ENCODE measurements around the gene THEMIS2.
"Not testable (repeated sequence)": the region's sequence is repeated elsewhere in the genome, so short reads cannot be mapped to it uniquely, and the experiment has no call there.

Gene THEMIS2

DNA sequence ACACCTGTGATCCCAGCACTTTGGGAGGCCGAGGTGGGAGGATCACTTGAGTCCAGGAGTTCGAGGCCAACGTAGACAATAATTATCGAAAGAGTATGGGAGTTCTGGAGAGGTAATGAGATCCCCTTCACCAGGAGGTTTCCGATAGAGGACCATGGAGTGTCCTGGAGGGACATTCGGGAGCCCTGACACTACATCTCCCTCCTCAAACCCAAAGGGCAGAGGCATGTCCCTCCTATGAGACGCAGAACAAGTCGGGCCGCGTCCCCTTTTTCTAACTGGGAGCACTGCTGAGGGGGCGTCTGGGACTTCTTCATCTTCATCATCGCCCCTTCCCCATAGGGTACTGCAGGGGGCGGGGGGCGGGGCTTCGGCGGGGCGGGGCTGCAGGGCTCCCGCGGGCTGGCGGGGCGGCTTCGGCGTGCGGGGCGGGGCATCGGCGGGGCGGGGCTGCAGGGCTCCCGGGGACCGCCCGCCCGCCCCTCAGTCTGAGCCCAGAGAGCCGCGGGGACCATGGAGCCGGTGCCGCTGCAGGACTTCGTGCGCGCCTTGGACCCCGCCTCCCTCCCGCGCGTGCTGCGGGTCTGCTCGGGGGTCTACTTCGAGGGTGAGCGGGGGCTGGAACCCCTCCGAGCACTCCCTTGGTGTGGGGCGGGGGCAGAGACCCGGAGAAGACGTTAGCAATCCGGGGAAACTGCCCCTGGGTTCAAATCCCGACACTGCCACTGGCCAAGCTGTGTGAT is at the start of gene THEMIS2:
Gene THEMIS2, plus strand, starts transcription at position 486 of the 743 bp plus-strand sequence. Its CDS starts 28 bp downstream, at position 514.
- Histone ChIP-seq H3K4me1 (ENCODE audit: control insufficient read depth, insufficient read depth, low read length) (no peaks in the 10 kb centered on the region), H3K27ac (ENCODE audit: low read depth, low read length) (no peak within 1 kb of the TSS)

GRCh38 chr1:27823784-27824183 is 48.6 kb upstream of the THEMIS2 start:
- no peak overlapping the region for H3K4me3 ChIP-seq (ENCODE audit: low read depth, low read length)
- H3K36me3 ChIP-seq (ENCODE audit: control insufficient read depth, insufficient read depth, low read length), result peaks cover 5% of the 10 kb centered on the region
- H3K4me1 ChIP-seq (ENCODE audit: control insufficient read depth, insufficient read depth, low read length), result no peaks in the 10 kb centered on the region
- no peak overlapping the region for H3K9ac ChIP-seq (ENCODE audit: low read length)
- no peaks in the 10 kb centered on the region for H3K27me3 ChIP-seq (ENCODE audit: control insufficient read depth, insufficient read depth, low read length)
- H3K9me3 ChIP-seq (ENCODE audit: control insufficient read depth, insufficient read depth, low read depth, low read length), result no peaks in the 10 kb centered on the region
- no peak overlapping the region for H3K27ac ChIP-seq (ENCODE audit: low read depth, low read length)

More for the DNA sequence above, at the start of gene THEMIS2:
- Histone ChIP-seq H3K4me3 (ENCODE audit: low read depth, low read length) (peak within 1 kb of the TSS; percentile 75), H3K36me3 (ENCODE audit: control insufficient read depth, insufficient read depth, low read length) (peaks cover 9% of the 10 kb centered on the region; the same call in 1 of the 2 replicates), H3K27me3 (ENCODE audit: control insufficient read depth, insufficient read depth, low read length) (no peaks in the 10 kb centered on the region; the same call in 1 of the 2 replicates), H3K9me3 (ENCODE audit: control insufficient read depth, insufficient read depth, low read depth, low read length) (no peaks in the 10 kb centered on the region), H3K9ac (ENCODE audit: low read length) (peak within 1 kb of the TSS; percentile 47)

GRCh38 chr1:27824411-27824810 is 47.9 kb upstream of the THEMIS2 start:
- H3K27me3 ChIP-seq (ENCODE audit: control insufficient read depth, insufficient read depth, low read length), result no peaks in the 10 kb centered on the region
- H3K4me1 ChIP-seq (ENCODE audit: control insufficient read depth, insufficient read depth, low read length), result no peaks in the 10 kb centered on the region
- H3K4me3 ChIP-seq (ENCODE audit: low read depth, low read length), result no peak overlapping the region
- no peak overlapping the region for H3K27ac ChIP-seq (ENCODE audit: low read depth, low read length)
- H3K9ac ChIP-seq (ENCODE audit: low read length), result no peak overlapping the region
- peaks cover 4% of the 10 kb centered on the region for H3K36me3 ChIP-seq (ENCODE audit: control insufficient read depth, insufficient read depth, low read length)
- no peaks in the 10 kb centered on the region for H3K9me3 ChIP-seq (ENCODE audit: control insufficient read depth, insufficient read depth, low read depth, low read length)

DNA sequence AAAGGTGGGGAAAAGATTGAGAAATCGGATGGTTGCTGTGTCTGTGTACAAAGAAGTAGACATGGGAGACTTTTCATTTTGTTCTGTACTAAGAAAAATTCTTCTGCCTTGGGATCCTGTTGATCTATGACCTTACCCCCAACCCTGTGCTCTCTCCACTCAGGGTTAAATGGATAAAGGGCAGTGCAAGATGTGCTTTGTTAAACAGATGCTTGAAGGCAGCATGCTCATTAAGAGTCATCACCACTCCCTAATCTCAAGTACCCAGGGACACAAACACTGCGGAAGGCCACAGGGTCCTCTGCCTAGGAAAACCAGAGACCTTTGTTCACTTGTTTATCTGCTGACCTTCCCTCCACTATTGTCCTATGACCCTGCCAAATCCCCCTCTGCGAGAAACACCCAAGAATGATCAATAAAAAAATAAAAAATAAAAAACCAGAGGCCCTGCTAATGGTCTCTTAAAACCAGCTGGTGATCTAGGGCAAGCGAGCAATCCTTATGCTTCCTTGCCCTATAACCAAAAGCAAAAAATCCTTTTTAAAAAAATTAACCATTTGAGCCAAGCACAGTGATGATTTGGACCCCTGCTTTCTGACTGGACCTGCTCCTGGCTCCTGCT is 42.9 kb upstream of the THEMIS2 start:
- Histone ChIP-seq H3K9ac (ENCODE audit: low read length) (peak overlapping the region; percentile 96), H3K27ac (ENCODE audit: low read depth, low read length) (peak overlapping the region; percentile 67; the same call in 1 of the 2 replicates), H3K4me1 (ENCODE audit: control insufficient read depth, insufficient read depth, low read length) (peaks cover 12% of the 10 kb centered on the region), H3K36me3 (ENCODE audit: control insufficient read depth, insufficient read depth, low read length) (peaks cover 19% of the 10 kb centered on the region)
- H3K4me3 ChIP-seq (ENCODE audit: low read depth, low read length); H3K9me3 ChIP-seq (ENCODE audit: control insufficient read depth, insufficient read depth, low read depth, low read length); H3K27me3 ChIP-seq (ENCODE audit: control insufficient read depth, insufficient read depth, low read length): not testable (repeated sequence)

DNA sequence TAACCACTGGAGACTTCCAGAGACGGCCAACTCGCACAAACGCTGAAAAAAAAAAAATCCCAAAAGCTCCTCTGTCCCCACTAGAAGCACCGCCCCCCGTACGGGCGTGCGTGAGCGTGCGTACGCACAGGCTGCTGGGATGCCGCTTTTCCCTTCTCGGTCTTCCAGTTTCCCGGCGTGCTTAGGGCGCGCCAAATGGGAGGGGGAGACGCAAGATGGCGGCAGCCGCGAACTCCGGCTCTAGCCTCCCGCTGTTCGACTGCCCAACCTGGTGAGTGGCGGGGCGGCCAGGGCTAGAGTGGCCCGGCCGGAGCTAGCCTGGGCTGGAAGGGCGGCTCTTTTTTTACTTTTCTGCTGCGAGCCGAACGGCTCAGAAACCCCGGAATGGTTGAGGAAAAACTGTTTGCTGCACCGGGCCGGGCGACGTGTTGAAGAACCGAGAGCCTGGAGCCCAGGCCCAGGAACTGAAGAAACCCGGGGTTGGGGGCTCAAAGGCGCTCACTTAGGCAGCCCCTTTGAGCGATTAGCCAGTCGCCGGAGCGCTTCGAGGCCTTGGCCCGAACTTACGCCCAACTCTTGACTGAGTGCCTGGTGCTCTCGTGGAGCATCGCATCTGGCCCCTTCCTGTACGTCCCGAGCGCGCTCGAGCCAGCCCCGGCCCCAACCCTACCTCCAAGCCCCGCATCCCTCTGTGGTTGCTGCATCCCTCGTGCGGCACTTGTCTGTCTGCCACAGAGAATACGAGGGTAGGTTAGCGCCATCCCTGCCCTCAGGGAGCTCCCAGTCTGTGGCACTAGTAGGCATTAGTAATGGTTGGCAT is 41.5 kb upstream of the THEMIS2 start, which contains the start of gene PPP1R8:
Gene PPP1R8, plus strand, starts transcription at position 162 of the 820 bp plus-strand sequence. Its CDS starts 54 bp downstream, at position 216.
- peaks cover 12% of the 10 kb centered on the region for H3K4me1 ChIP-seq (ENCODE audit: control insufficient read depth, insufficient read depth, low read length)

DNA sequence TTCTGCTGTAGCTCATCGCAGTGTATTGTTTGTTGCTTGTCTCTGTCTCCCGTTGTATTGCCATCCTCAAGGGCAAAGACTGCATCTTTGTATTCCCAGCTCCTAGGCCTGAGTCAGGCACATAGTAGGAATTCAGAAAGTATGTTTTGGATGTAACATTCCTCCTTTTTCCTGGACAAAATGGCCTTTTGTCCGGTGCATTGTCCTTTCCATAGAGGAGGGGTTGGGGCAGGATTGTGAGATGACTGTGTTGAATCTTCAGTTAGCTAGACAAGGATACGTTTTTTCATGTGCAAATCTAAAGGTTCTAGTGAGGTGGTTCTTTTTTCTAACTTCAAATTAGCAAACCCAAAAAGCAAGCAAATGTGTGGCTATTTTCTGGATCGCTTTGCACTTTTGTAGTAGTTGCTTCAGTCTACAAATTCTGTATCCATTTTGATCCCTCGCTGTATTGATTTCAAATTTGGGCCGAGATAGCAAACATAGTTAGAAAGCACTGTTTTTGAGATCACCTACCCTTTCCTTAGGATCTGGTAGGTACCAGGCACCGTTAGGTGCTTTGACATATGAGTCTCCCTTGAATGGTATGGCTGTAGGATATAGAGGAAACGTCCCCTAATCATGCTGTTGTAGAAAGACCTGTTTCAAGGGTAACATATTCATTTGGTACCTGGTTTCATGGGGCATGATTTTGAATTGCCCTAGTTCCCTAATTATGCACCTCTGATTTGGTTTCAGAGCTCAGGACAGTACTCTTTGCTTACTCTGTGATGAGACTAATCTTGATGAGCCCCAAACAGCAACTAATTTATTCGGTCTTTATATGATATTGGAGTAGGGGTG is 40.6 kb upstream of the THEMIS2 start:
- Histone ChIP-seq H3K4me3 (ENCODE audit: low read depth, low read length) (peak overlapping the region; percentile 85), H3K27me3 (ENCODE audit: control insufficient read depth, insufficient read depth, low read length) (no peaks in the 10 kb centered on the region), H3K36me3 (ENCODE audit: control insufficient read depth, insufficient read depth, low read length) (peaks cover 35% of the 10 kb centered on the region), H3K9ac (ENCODE audit: low read length) (peak overlapping the region; percentile 96), H3K9me3 (ENCODE audit: control insufficient read depth, insufficient read depth, low read depth, low read length) (no peaks in the 10 kb centered on the region), H3K4me1 (ENCODE audit: control insufficient read depth, insufficient read depth, low read length) (peaks cover 12% of the 10 kb centered on the region), H3K27ac (ENCODE audit: low read depth, low read length) (peak overlapping the region; percentile 97; the same call in 1 of the 2 replicates)

More for the DNA sequence above, 41.5 kb upstream of the THEMIS2 start, which contains the start of gene PPP1R8:
- Histone ChIP-seq H3K36me3 (ENCODE audit: control insufficient read depth, insufficient read depth, low read length) (peaks cover 30% of the 10 kb centered on the region), H3K9me3 (ENCODE audit: control insufficient read depth, insufficient read depth, low read depth, low read length) (no peaks in the 10 kb centered on the region), H3K9ac (ENCODE audit: low read length) (peak within 1 kb of the TSS; percentile 96), H3K27me3 (ENCODE audit: control insufficient read depth, insufficient read depth, low read length) (no peaks in the 10 kb centered on the region), H3K4me3 (ENCODE audit: low read depth, low read length) (peak within 1 kb of the TSS; percentile 85), H3K27ac (ENCODE audit: low read depth, low read length) (peak within 1 kb of the TSS; percentile 97)

DNA sequence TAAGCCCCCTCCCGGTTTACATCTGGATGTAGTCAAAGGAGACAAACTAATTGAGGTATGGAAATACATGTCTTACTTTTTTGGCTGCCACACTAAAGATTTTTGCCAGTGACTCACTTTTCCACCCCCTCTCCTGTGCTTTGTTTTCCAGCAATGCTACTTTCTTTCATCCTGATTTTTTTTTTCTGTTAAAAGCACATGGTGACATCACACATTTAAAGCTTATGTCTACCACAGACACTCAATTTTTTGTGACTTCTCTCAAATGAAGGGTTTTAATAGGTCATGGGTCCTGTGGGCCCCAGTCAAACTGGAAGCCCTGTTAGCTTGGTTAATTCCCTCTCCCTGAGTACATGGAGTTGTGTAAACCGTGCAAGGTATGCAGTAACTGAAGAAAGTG is 39.6 kb upstream of the THEMIS2 start:
- Histone ChIP-seq H3K9me3 (ENCODE audit: control insufficient read depth, insufficient read depth, low read depth, low read length) (no peaks in the 10 kb centered on the region), H3K9ac (ENCODE audit: low read length) (peak overlapping the region; percentile 10), H3K4me1 (ENCODE audit: control insufficient read depth, insufficient read depth, low read length) (peaks cover 12% of the 10 kb centered on the region), H3K27me3 (ENCODE audit: control insufficient read depth, insufficient read depth, low read length) (no peaks in the 10 kb centered on the region), H3K36me3 (ENCODE audit: control insufficient read depth, insufficient read depth, low read length) (peaks cover 37% of the 10 kb centered on the region), H3K27ac (ENCODE audit: low read depth, low read length) (no peak overlapping the region), H3K4me3 (ENCODE audit: low read depth, low read length) (no peak overlapping the region)

DNA sequence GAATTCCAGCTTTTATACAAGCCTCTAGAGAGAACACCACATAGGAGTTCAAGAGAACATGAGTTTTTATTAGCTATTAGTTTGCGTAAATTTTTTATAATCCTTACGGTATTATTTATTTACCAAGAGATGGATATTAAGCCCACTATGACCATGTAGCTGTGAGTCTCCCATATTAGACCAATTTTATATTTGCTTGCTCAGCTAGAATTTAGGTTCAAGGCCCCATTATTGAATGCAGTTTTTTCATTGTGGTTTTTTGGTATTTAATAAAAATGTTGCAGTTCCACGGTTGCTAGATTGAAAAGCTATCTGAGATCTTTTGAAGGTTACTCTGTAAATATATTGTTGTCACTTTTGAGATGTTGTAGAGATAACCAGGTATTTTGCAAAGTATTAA is 38.9 kb upstream of the THEMIS2 start:
- Histone ChIP-seq H3K4me1 (ENCODE audit: control insufficient read depth, insufficient read depth, low read length) (peaks cover 12% of the 10 kb centered on the region), H3K9me3 (ENCODE audit: control insufficient read depth, insufficient read depth, low read depth, low read length) (no peaks in the 10 kb centered on the region), H3K4me3 (ENCODE audit: low read depth, low read length) (no peak overlapping the region), H3K27me3 (ENCODE audit: control insufficient read depth, insufficient read depth, low read length) (no peaks in the 10 kb centered on the region), H3K9ac (ENCODE audit: low read length) (no peak overlapping the region), H3K27ac (ENCODE audit: low read depth, low read length) (no peak overlapping the region), H3K36me3 (ENCODE audit: control insufficient read depth, insufficient read depth, low read length) (peaks cover 41% of the 10 kb centered on the region)

DNA sequence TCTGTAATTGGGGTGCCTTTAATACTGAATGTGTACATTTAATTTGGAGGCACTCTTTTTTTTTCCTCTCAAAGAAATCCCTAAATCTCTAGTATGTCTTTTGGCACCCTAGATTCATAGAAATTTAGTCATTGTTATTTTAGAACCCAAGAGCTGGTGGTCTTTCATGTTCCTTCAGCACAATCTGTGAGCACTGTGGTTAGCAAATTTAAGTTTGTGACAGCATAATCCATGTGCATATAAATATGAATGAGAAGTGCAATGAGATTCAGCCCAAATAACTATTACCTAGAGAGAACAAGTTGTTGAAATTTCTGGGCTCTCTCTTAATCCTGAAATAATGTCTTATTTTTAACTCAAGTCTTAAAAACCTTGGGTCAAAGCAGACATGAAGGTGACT is 37.3 kb upstream of the THEMIS2 start:
- no peaks in the 10 kb centered on the region for H3K27me3 ChIP-seq (ENCODE audit: control insufficient read depth, insufficient read depth, low read length)
- H3K9ac ChIP-seq (ENCODE audit: low read length), result no peak overlapping the region
- H3K4me1 ChIP-seq (ENCODE audit: control insufficient read depth, insufficient read depth, low read length), result peaks cover 12% of the 10 kb centered on the region
- H3K9me3 ChIP-seq (ENCODE audit: control insufficient read depth, insufficient read depth, low read depth, low read length), result no peaks in the 10 kb centered on the region
- H3K4me3 ChIP-seq (ENCODE audit: low read depth, low read length), result no peak overlapping the region
- H3K27ac ChIP-seq (ENCODE audit: low read depth, low read length), result no peak overlapping the region
- H3K36me3 ChIP-seq (ENCODE audit: control insufficient read depth, insufficient read depth, low read length), result peaks cover 56% of the 10 kb centered on the region

GRCh38 chr1:27835501-27835900 is 36.8 kb upstream of the THEMIS2 start:
- H3K9me3 ChIP-seq (ENCODE audit: control insufficient read depth, insufficient read depth, low read depth, low read length), result no peaks in the 10 kb centered on the region
- no peak overlapping the region for H3K27ac ChIP-seq (ENCODE audit: low read depth, low read length)
- H3K9ac ChIP-seq (ENCODE audit: low read length), result no peak overlapping the region
- peaks cover 61% of the 10 kb centered on the region for H3K36me3 ChIP-seq (ENCODE audit: control insufficient read depth, insufficient read depth, low read length)
- no peaks in the 10 kb centered on the region for H3K27me3 ChIP-seq (ENCODE audit: control insufficient read depth, insufficient read depth, low read length)
- H3K4me1 ChIP-seq (ENCODE audit: control insufficient read depth, insufficient read depth, low read length), result peaks cover 12% of the 10 kb centered on the region
- no peak overlapping the region for H3K4me3 ChIP-seq (ENCODE audit: low read depth, low read length)
